HG02943 (cell line): ENCODE data around the gene UBAC2.
"Not testable (repeated sequence)": the region's sequence is repeated elsewhere in the genome, so short reads cannot be mapped to it uniquely, and the experiment has no call there.

Experiments
- ATAC-seq: cut with Tn5 transposase; IDR thresholded peaks from one replicate; pipeline ENCODE4 v1.9.1; 2021; ENCODE audit warnings: mild to moderate bottlenecking, low read depth, moderate library complexity; ENCODE audit not compliant: unreplicated experiment

Gene UBAC2

GRCh38 chr13:99405966-99406365, 205.3 kb downstream of the UBAC2 start:
- no peak for ATAC-seq

DNA sequence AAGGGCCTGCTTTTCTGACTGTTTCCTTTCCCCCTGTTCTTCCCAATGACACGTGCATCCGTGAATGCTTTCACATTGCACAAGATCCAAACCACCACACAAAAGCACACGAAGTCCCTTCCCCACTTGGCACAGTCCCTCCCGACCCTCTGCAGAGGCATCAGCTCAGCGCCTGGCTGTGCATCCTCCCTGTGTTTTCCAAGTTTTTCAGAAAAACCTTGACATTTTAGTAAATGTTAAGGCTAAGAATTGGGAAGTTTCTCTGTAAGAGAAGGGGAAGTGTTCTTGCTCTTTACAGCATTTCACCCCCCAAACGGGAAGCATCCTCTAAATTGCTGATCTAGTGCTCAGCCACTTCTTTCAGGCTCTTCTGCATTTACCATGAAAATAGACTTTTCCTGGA, 206.1 kb downstream of the UBAC2 start:
- no peak for ATAC-seq

- ATAC-seq = no peak
Observed at GRCh38 chr13:99407906-99408702, 207.4 kb downstream of the UBAC2 start.

DNA sequence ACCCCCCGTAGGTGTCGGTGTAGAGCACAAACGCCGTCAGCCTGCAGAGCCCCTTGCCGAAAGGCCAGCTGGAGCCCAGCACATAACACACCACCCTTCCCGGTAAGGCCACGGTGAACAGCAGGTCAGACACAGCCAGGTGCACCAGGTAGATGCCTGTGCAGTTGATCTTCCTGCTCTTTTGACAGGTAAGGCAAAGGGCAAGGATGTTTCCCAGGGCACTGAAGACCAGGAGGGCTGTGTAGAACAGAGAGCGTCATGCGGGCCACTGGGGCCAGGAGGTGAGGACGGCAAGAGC, 208.0 kb downstream of the UBAC2 start:
- no peak for ATAC-seq

DNA sequence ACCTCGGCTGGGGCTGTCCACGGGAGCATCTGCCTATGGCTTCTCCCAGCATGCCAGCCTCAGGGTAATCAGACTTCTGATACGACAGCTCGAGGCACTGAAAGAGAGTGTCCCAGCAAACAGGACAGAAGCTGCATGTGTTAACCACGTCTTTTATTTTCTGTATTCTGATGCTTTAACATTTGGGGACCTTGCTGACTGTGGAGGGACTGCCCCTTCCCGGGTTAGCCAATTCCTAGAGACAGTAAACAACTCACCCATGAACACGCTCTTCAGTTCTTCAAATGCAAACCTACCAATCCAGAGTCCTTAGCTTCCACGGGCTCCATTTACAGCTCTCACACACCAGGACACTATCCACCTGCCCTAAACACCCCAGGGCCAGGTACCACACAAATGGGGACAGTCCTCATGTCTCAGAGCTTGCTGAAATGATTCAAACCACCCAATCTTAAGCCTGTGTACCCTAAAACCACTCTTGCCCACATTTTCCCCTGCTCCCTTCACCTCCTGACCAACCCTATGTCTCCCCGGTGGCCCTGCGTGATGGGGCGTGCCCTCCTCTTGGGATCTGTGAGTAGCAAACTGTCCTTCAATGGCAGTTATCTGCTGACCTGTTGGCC, 208.9 kb downstream of the UBAC2 start:
- not testable (repeated sequence) for ATAC-seq

GRCh38 chr13:99410646-99411475, 210.2 kb downstream of the UBAC2 start:
- ATAC-seq = not testable (repeated sequence)

- no peak for ATAC-seq
Observed at GRCh38 chr13:99412856-99413255, 212.2 kb downstream of the UBAC2 start.

DNA sequence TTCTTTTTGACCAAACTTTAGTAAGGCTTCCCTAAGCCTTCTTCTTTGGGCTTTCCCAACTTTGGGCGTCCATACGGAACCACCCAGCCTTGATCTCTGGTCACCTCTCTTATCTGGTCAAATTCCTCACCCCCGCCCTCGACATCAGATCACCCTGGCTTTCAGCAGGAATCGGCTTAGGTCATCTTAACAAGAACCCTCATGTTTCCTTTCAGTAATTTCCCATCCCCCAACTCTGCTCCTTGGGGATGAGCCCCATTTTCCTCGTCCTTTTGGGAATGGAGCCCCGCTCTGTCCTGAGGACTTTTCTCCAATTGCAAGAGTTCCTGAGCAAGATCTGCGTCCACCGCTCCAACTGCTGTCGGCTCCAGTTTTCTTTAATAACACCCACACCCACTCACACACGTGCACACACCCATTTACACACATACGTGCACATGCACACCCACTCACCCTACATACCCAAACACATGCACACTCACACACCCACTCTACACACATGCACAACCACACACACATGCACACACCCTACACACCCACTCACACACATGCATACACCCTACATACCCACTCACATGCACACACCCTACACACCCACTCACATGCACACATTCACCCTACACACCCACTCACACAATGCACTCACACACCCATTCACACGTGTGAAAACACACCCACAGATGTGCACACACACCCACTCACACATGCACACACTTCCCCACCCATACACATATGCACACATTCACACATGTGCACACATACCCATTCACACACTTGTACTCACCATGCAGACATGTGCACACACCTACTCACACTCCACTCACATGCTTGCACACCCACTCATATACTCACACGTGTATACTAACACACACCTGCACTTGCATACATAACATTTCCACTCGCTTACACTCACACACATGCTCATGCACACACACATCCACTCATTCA, 213.7 kb downstream of the UBAC2 start:
- no peak for ATAC-seq

DNA sequence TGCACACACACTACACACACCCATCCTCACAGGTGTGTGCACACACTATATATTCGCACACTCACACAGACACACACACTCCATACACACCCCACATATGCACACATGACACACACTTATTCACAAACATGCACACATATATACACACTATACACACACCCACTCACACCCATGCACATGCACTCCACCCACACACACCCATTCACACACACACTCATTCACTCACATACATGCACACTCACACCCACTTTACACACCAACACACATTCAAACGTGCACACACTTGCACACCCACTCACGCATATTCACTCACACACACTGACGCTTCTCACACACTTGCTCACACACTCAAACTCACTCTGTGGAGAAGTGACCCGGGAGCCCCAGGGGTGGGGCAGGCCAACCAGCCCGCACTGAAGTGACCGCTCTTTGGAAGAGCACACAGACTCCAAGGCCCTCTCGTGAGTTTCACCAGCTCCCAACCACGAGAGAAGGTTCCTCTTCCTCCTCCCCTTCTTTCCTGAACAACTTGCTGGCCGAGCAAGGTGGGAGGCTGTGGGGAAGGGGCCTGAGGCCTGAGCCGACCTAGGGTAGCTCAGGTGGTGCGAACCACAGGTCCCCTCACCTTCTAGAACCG, 214.5 kb downstream of the UBAC2 start:
- no peak for ATAC-seq

DNA sequence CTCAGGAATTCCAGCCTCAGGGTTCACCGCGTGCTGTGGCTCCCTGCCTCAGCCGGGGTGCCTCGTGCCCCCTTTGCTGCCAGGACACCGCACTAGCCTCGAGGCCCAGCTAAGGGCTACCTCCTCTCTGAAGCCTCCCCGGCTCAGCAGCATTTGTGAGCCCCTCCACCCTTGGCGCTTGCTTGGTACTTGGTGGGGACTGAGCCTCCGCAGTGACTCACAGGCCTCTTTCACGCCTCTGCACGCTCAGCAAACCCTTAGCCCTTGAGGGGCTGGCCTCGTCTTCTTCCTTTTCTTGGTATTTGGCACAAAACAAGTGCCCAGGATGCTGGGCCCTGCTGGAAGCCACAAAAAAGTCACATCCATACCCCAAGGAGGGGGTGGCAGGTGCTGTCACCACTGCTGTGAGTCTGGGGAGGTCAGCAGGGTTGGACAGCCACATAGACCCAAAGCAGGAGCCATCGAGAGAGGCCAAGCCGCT, 215.2 kb downstream of the UBAC2 start:
- ATAC-seq = no peak

DNA sequence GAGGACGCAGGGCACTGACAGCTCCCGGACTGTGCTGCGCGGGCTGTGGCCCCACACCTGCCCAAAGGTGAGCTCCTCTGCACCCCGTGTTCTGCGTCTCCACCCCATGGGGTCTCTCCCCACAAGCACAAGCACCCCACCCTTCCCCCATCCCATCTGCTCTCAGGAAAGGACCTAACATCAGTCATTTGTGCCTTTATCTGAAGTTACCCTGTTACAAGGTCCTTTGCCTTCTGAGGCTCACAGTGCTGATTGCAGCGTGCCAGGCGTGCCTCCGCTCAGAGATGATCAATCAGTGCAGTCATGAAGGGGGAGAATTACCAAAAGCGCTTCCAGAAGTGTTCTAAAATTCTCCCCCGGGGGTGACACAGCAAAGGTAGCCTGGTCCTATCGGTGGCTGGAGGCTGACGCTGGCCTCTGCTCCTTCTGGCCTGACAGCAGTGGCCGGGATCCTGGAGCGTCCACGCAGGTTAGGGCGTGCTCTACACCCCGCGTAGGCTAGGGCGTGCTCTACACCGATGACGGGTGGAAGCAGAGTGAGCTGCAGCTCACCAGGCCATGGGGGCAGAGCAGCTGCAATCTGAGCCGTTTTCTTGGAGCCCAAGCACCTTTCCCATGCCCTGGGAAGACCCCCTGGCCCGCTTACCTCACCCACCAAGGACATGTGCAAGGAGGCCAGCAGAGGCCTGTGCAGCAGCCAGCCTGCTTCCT, 215.9 kb downstream of the UBAC2 start:
- ATAC-seq = no peak

GRCh38 chr13:99417201-99418102, 216.8 kb downstream of the UBAC2 start:
- no peak for ATAC-seq

GRCh38 chr13:99418103-99418842, 217.6 kb downstream of the UBAC2 start:
- ATAC-seq = no peak

DNA sequence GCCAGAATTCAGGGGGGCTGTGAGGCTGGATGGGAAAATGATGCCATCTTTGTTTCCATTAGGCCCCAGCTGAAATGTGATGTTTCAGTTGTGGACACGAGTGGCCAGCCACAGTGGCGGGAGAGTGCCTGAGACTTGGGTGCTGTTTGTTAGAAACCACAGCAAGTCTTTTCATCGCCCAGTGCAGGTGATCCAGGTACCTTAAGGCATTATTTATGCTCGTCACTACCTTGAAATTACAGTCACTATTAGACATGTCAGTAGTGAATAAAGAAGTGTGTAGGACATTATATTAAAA, 218.1 kb downstream of the UBAC2 start:
- no peak for ATAC-seq

GRCh38 chr13:99419591-99420243, 219.1 kb downstream of the UBAC2 start:
- ATAC-seq = no peak

GRCh38 chr13:99421271-99421670, 220.6 kb downstream of the UBAC2 start:
- ATAC-seq = no peak
